ENCODE results near the gene S100A9.

GRCh38 chr1:153368495-153368894 lies 10.8 kb downstream of the S100A9 start:
- TF ChIP-seq POLR2A (IDR thresholded peaks at IDR 0.05; ENCODE audit: low read depth, low read length) (no peak), POLR2AphosphoS5 (IDR thresholded peaks at IDR 0.05; ENCODE audit: low read depth, low read length) (no peak), TAF1 (IDR thresholded peaks at IDR 0.05; ENCODE audit: borderline replicate concordance, low read depth, low read length) (no peak)
